ENCODE measurements around the gene TMPO.

- no peak for TF ChIP-seq CTCF (IDR thresholded peaks at IDR 0.05)
- no peak for TF ChIP-seq EP300 (IDR thresholded peaks at IDR 0.05; ENCODE audit: borderline replicate concordance in 1 of 2, low read depth in 1 of 2, low read length in 1 of 2)
- TF ChIP-seq SMC3 (IDR thresholded peaks at IDR 0.05; ENCODE audit: low read depth, low read length), result no peak
These were observed 456 bp upstream of the TMPO start for GRCh38 chr12:98514982-98515286.
